Duodenal mucosa (tissue), 2 donors: ENCODE measurements around the gene KRT6C.
"Not testable (repeated sequence)": the region's sequence is repeated elsewhere in the genome, so short reads cannot be mapped to it uniquely, and the experiment has no call there.

Experiments used
- H3K27ac ChIP-seq: one replicate; pipeline ENCODE4 v1.7.0; 2013; ENCODE audit warnings: low read depth, low read length
- H3K27me3 ChIP-seq, 2 donors: one replicate each; pipeline ENCODE4 v1.7.0; 2013; ENCODE audit warnings: low read length in 2 of 2, control low read depth in 1 of 2; ENCODE audit not compliant: insufficient read depth in 2 of 2, control insufficient read depth in 1 of 2
- H3K36me3 ChIP-seq, 2 donors: one replicate each; pipeline ENCODE4 v1.7.0; 2013; ENCODE audit warnings: low read length in 2 of 2, control low read depth in 1 of 2; ENCODE audit not compliant: insufficient read depth in 2 of 2, control insufficient read depth in 1 of 2
- H3K4me1 ChIP-seq, 2 donors: one replicate each; pipeline ENCODE4 v1.7.0; 2013; ENCODE audit warnings: low read length in 2 of 2, control low read depth in 1 of 2; ENCODE audit not compliant: insufficient read depth in 2 of 2, control insufficient read depth in 1 of 2
- H3K4me3 ChIP-seq, 2 donors: one replicate each; pipeline ENCODE4 v1.7.0; 2013; ENCODE audit warnings: low read length in 2 of 2, low read depth in 1 of 2
- H3K9ac ChIP-seq, 2 donors: one replicate each; pipeline ENCODE4 v1.7.0; 2013; ENCODE audit warnings: low read length in 2 of 2, low read depth in 1 of 2
- H3K9me3 ChIP-seq, 2 donors: one replicate each; pipeline ENCODE4 v1.7.0; 2013; ENCODE audit warnings: low read length in 2 of 2, control low read depth in 1 of 2; ENCODE audit not compliant: control insufficient read depth in 1 of 2

KRT6C gene

GRCh38 chr12:52515927-52516831 lies 42.6 kb upstream of the KRT6C start:
- Histone ChIP-seq H3K27ac (no peak overlapping the region), H3K36me3 (no peaks in the 10 kb centered on the region), H3K27me3 (no peaks in the 10 kb centered on the region), H3K4me1 (peaks cover 0 to 3% of the 10 kb centered on the region in 2 donors), H3K9ac (no peak overlapping the region), H3K9me3 (no peaks in the 10 kb centered on the region), H3K4me3 (no peak overlapping the region)

GRCh38 chr12:52515319-52515646 lies 41.7 kb upstream of the KRT6C start:
- H3K27ac ChIP-seq = no peak overlapping the region
- no peaks in the 10 kb centered on the region for H3K36me3 ChIP-seq
- H3K27me3 ChIP-seq = no peaks in the 10 kb centered on the region
- no peak overlapping the region for H3K4me3 ChIP-seq
- H3K4me1 ChIP-seq = no peaks in the 10 kb centered on the region
- no peaks in the 10 kb centered on the region for H3K9me3 ChIP-seq
- no peak overlapping the region for H3K9ac ChIP-seq

GRCh38 chr12:52514471-52515318 lies 41.1 kb upstream of the KRT6C start:
- Histone ChIP-seq H3K9ac (no peak overlapping the region), H3K9me3 (no peaks in the 10 kb centered on the region), H3K4me1 (no peaks in the 10 kb centered on the region), H3K4me3 (no peak overlapping the region), H3K36me3 (no peaks in the 10 kb centered on the region), H3K27me3 (no peaks in the 10 kb centered on the region), H3K27ac (no peak overlapping the region)

- H3K36me3 ChIP-seq = no peaks in the 10 kb centered on the region
- H3K9me3 ChIP-seq = no peaks in the 10 kb centered on the region
- no peak overlapping the region for H3K4me3 ChIP-seq
- no peaks in the 10 kb centered on the region for H3K4me1 ChIP-seq
- no peak overlapping the region for H3K27ac ChIP-seq
- no peaks in the 10 kb centered on the region for H3K27me3 ChIP-seq
- no peak overlapping the region for H3K9ac ChIP-seq
Measured at GRCh38 chr12:52513736-52514135, 40.1 kb upstream of the KRT6C start.

- H3K4me3 ChIP-seq = no peak overlapping the region
- H3K27ac ChIP-seq = no peak overlapping the region
- H3K9ac ChIP-seq = no peak overlapping the region
- peaks cover 0 to 5% of the 10 kb centered on the region in 2 donors for H3K27me3 ChIP-seq
- no peaks in the 10 kb centered on the region for H3K4me1 ChIP-seq
- H3K9me3 ChIP-seq = no peaks in the 10 kb centered on the region
- no peaks in the 10 kb centered on the region for H3K36me3 ChIP-seq
Measured at GRCh38 chr12:52508211-52508610, 34.6 kb upstream of the KRT6C start.

GRCh38 chr12:52506858-52507715 lies 33.5 kb upstream of the KRT6C start:
- H3K4me1 ChIP-seq = no peaks in the 10 kb centered on the region
- no peaks in the 10 kb centered on the region for H3K9me3 ChIP-seq
- no peak overlapping the region for H3K4me3 ChIP-seq
- peaks cover 0 to 5% of the 10 kb centered on the region in 2 donors for H3K27me3 ChIP-seq
- no peaks in the 10 kb centered on the region for H3K36me3 ChIP-seq
- H3K9ac ChIP-seq = no peak overlapping the region
- H3K27ac ChIP-seq = no peak overlapping the region

GRCh38 chr12:52502877-52503276 lies 29.3 kb upstream of the KRT6C start:
- no peaks in the 10 kb centered on the region for H3K4me1 ChIP-seq
- no peak overlapping the region for H3K27ac ChIP-seq
- H3K9me3 ChIP-seq = no peaks in the 10 kb centered on the region
- no peaks in the 10 kb centered on the region for H3K36me3 ChIP-seq
- no peaks in the 10 kb centered on the region for H3K27me3 ChIP-seq
- no peak overlapping the region for H3K9ac ChIP-seq
- H3K4me3 ChIP-seq = no peak overlapping the region

- no peaks in the 10 kb centered on the region for H3K9me3 ChIP-seq
- H3K9ac ChIP-seq = no peak overlapping the region
- no peak overlapping the region for H3K4me3 ChIP-seq
- no peak overlapping the region for H3K27ac ChIP-seq
- no peaks in the 10 kb centered on the region for H3K4me1 ChIP-seq
- peaks cover 0 to 2% of the 10 kb centered on the region in 2 donors for H3K27me3 ChIP-seq
- no peaks in the 10 kb centered on the region for H3K36me3 ChIP-seq
Measured at GRCh38 chr12:52501490-52501889, 27.9 kb upstream of the KRT6C start.

- not testable (repeated sequence) for H3K9me3 ChIP-seq, H3K36me3 ChIP-seq, H3K27ac ChIP-seq, H3K4me3 ChIP-seq, H3K9ac ChIP-seq, H3K4me1 ChIP-seq, H3K27me3 ChIP-seq
Measured at GRCh38 chr12:52500574-52500973, 27.0 kb upstream of the KRT6C start.
